Measurements from ENCODE around the gene FOXI2. TPM values are rescaled to one million over a fixed set of nuclear protein-coding genes. Genes with fewer than 3 reads are reported as not detected.

Gene FOXI2
- total RNA-seq, 1 donor from 2014 or later: not detected

GRCh38 chr10:127740596-127740995, 3.6 kb downstream of the FOXI2 start:
- no peak for DNase-seq (ENCODE audit: low read depth in 2 of 2)

- DNase-seq (ENCODE audit: low read depth in 2 of 2): no peak
Observed at GRCh38 chr10:127743205-127743604, 6.2 kb downstream of the FOXI2 start.

- no peak for DNase-seq (ENCODE audit: low read depth in 2 of 2)
Observed at GRCh38 chr10:127744956-127745355, 8.0 kb downstream of the FOXI2 start.

GRCh38 chr10:127745861-127746260, 8.9 kb downstream of the FOXI2 start:
- DNase-seq (ENCODE audit: low read depth in 2 of 2): no peak

- DNase-seq (ENCODE audit: low read depth in 2 of 2): no peak
Observed at GRCh38 chr10:127755753-127756152, 18.8 kb downstream of the FOXI2 start.

GRCh38 chr10:127756264-127756663, 19.3 kb downstream of the FOXI2 start:
- no peak for DNase-seq (ENCODE audit: low read depth in 2 of 2)

- peak in 1 of 2 donors; percentile 20 for DNase-seq (ENCODE audit: low read depth in 2 of 2)
Observed at GRCh38 chr10:127757033-127757432, 20.0 kb downstream of the FOXI2 start.

- no peak for DNase-seq (ENCODE audit: low read depth in 2 of 2)
Observed at GRCh38 chr10:127759276-127759675, 22.3 kb downstream of the FOXI2 start.

GRCh38 chr10:127762925-127763324, 25.9 kb downstream of the FOXI2 start:
- DNase-seq (ENCODE audit: low read depth in 2 of 2): no peak

- DNase-seq (ENCODE audit: low read depth in 2 of 2): peak in 1 of 2 donors; percentile 10
Observed at GRCh38 chr10:127774766-127775559, 38.0 kb downstream of the FOXI2 start.

- no peak for DNase-seq (ENCODE audit: low read depth in 2 of 2)
Observed at GRCh38 chr10:127776816-127777215, 39.8 kb downstream of the FOXI2 start.

GRCh38 chr10:127781412-127781811, 44.4 kb downstream of the FOXI2 start:
- no peak for DNase-seq (ENCODE audit: low read depth in 2 of 2)

GRCh38 chr10:127787873-127788272, 50.9 kb downstream of the FOXI2 start:
- no peak for DNase-seq (ENCODE audit: low read depth in 2 of 2)

GRCh38 chr10:127790066-127790624, 53.2 kb downstream of the FOXI2 start:
- DNase-seq (ENCODE audit: low read depth in 2 of 2): peak in 1 of 2 donors; percentile 9

Other genes with a start within 250 kb of the FOXI2 start
- gene NPS, start 187.9 kb upstream of the FOXI2 start, total RNA-seq: not detected in 2 replicates
- 0.20 and 0.22 TPM in 2 replicates for gene CLRN3, start 155.8 kb downstream of the FOXI2 start, total RNA-seq
- 89.8 and 254 TPM in 2 replicates for gene PTPRE, start 169.9 kb downstream of the FOXI2 start, total RNA-seq